Urothelium cell line (cell line): ENCODE measurements around the gene AGBL3.

ENCODE experiments used
- DNase-seq: peaks from one replicate; pipeline ENCODE4 v3.0.0; 2011; ENCODE audit warnings: low spot score, mixed read lengths
- FAIRE-seq: peaks from 2 replicates; lab custom pipeline; 2011; peaks lifted over from hg19 to GRCh38; lab: Jason Lieb, UNC

The AGBL3 gene

DNA sequence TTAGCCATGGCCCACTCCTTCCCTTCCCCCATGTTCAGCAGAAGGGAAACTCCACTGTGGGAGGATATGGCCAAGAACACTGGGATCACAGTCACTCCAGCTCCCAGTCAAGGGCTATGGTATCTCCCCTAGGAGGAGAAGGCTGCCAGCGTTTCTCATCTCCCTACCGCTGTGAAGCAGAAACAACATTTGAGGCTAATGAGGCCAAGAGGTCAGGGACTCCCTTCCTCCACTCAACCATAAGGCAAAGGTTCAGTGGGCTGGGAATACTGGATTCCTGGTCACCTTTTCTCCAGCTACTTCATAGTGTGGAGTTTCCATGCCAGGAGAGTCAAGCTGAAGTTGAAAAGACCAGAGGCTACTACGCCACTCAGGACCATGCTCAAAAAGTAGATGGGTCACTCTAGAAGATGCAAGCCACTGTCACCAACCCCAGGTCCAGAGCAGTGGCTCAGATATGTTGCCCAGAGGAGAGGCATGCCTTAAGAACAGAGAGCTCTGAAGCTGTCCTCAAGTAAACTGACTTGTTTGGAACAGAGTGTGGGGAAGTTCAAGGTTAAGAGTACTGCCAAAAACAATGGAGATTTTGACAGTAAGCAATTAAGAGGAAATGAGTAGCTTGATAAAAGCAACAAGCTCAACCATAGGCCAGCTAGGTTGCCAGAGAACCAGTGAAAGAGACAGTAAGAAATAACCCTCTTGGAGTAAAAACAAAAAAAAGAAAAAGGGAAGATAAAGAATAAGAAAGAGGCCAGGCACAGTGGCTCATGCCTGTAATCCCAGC, 157.8 kb downstream of the AGBL3 start:
- no peak for DNase-seq
- FAIRE-seq = no peak

DNA sequence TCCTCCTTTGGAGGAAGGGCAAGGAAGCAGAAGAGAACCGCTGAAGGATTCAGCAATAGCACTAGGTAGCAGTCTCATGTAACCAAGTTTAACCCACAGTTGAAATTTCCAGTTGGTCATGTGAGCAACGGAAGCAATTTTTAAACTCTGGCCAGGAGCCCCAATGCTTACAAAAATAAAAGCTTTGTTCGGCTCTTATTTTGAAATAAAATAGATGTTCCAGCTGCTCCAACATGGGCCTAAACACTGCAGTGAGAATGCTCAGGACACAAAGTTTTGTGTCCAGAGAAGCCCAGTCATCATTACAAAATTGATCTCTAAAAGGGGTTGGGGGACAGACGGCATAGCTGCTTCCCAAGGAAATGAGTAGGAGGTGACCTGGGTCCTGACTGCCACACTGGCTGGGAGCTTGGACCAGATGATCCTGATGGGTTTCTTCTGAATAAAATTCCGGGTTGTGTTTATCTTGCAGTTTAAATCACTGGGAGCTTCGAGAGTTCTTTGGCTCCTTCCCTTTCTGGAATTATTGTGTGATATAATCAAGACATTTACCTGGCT, 161.1 kb downstream of the AGBL3 start:
- DNase-seq (no peak), FAIRE-seq (no peak)

DNA sequence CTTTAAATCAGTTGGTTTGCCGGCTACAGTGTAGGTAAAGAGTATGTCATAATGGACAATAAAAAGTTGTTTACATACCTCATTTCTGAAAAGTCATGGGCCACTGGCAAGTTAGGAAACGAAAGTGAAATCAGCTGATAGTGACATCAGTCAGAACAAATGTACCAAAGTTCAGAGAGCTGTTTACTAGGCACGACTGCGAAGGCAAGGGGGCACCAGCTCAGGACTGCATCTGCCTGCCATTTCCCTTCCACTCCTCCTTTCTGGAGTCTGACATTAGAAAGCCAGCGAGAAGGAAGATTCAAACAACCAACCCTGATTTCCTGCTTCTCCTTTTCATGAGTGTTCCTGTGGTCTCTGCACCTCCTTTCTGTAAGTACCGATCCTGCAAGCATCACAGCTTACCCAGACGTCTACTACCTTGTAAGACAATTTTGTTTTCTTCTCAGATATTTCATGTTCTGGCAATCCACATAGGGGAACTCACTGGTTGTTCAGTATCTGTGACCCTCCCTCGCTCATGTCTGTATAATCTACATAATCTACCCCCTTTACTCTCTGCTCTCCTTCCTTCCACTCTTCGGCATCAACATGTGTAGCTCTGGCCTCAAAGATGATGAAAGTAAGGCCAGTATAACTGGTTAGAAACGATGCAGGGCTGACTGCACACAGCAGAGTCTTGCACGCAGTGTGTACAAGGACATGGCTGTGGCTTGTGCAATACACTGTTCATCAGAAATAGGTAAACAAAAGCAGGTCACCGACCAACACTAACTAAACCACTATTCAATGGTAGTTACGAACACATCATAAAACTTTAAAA, 161.8 kb downstream of the AGBL3 start, which contains the start of gene TMEM140:
Gene TMEM140, plus strand, starts transcription at position 174 of the 823 bp plus-strand sequence. CDS start 16,370 bp downstream, outside the sequence.
- no peak for DNase-seq
- FAIRE-seq = no peak

DNA sequence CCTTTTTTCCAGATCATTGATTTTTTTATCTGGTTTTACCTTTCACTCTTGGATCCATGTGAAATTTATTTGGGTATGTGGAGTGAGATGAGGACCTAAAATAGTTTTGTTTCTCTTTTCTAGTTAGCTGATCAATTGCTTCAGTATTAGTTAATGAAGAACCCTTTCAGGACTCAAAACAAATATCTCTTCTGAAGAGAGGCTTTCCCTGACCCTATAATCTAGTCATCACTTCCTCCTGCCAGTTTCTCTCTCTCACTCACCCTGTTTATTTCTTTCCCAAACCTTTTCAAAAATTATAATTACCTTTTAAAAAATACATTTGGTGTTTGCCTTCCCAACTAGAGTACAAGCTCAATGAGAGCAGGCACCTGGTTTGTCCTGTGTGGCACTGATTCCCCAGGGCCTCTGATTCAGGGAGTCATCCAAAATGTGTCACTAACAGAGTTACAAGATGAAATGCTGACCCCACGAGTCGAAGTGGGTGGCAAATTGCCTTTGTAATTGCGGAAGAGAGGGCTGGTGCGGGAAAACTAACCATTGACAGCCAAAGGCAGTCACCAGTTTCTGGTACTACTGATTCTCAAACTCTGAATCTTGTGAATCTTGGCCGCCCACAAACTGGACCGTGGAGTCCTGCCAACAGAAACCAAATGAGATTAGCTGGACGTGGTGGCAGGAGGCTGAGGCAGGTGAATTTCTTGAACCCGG, 163.9 kb downstream of the AGBL3 start:
- DNase-seq (no peak), FAIRE-seq (no peak)

DNA sequence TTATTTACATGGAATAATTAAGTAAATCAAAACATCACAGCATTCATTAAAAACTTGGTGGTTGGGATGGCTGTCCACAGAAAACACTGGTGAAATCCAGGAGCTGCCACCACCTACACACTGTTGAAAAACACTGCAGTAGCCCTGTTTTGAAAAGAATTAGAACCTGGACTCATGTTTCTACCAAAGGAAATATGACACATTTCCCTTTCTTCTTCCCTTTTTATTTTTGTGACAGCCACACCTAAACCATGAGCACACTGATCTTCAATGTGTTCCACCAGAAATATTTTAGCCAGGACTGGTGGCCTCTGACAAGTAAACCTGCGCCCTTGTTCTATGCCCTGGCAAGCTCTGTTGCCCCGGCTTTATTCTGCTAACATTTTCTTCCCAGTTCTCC, 164.8 kb downstream of the AGBL3 start:
- FAIRE-seq (no peak), DNase-seq (no peak)

DNA sequence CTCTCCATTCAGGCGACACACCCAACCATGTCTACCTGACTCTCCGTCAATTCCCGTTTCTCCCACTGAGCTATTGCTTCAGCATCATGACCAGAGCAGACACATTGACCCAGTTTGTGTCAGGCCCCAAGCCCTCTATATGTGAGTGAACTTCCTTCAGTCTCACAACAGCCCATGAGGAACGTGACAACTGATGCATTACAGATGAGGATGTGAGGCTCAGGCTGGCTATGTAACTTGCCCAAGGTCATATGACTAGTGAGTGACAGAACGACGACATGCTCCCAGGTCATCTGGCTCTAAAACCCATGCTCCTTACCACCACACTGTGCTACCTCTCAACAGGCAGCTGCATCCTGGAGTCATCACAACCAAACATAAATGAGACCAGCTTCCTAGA, 165.2 kb downstream of the AGBL3 start:
- FAIRE-seq = no peak
- no peak for DNase-seq

DNA sequence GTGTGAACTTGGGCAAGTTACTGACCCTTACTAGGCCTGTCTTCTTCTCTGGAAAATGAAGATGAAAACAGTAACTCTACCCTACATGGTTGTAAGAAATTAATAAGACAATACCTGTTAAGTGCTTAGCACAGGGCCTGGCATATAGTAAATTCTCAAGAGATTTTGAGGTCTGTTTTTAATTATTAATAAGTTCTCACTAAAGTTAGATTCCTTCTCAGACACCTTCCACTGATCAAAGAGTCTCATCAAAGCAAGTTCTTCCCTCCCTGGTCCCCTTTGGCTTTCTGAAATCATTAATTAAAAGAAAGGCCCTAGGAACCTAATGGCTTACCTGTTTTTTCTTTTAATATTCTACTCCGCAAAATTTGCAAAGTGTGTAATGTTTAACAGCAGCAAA, 166.1 kb downstream of the AGBL3 start:
- DNase-seq = no peak

DNA sequence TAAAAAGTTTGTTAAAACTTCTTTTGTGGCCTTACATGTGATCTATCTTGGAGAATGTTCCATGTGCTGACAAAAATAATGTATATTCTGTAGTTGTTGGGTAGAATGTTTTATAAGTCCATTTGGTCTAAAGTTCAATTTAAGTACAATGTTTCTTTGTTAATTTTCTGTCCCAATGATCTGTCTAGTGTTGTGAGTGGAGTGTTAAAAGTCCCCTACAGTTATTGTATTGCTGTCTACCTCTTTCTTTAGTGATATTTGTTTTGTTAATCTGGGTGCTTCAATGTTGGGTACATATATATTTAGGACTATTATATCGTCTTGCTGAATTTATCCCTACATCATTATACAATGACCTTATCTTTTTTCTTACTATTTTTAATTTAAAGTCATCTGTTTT, 168.4 kb downstream of the AGBL3 start:
- FAIRE-seq (no peak), DNase-seq (no peak)

More for the DNA sequence above, 166.1 kb downstream of the AGBL3 start:
- FAIRE-seq = no peak

DNA sequence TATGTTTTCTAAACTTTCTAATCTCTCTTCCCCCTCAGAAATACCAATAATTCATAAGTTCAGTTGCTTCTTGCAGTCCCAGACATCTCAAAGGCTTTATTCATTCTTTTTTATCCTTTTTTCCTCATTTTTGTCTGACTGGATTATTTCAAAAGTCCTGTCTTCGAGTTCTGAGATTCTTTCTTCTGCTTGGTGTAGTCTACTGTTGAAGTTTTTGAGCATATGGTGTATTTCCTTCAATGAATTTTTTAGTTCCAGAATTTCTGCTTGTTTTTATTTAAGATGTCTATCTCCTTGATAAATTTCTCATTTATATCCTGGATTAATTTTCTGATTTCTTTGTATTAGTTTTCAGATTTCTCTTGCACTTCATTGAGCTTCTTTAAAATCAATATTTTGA, 170.0 kb downstream of the AGBL3 start:
- no peak for FAIRE-seq
- DNase-seq = no peak

DNA sequence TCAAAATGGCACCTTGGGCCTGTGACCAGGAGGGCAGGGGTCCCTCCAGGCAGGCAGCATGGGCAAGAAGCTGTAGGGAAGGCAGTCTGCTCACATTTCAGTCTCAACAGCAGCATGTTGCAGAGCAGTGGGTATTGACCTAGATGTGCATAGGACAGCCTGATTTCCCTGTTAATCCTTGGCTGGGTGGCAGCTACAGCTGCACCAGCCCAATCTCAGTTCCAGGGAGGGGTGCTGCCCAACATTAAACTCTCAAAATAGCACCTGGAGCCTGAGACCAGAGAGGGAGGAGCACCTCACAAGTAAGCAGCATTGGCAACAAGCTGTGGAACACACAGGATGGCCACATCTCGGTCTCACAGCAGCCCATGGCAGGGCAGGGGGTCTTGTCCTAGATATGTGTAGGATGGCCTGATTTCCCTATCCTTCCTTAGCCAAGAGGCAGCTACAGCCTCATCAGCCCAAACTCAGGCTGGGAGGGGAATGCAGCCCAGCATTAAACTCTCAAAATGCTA, 171.9 kb downstream of the AGBL3 start:
- DNase-seq (no peak), FAIRE-seq (no peak)

DNA sequence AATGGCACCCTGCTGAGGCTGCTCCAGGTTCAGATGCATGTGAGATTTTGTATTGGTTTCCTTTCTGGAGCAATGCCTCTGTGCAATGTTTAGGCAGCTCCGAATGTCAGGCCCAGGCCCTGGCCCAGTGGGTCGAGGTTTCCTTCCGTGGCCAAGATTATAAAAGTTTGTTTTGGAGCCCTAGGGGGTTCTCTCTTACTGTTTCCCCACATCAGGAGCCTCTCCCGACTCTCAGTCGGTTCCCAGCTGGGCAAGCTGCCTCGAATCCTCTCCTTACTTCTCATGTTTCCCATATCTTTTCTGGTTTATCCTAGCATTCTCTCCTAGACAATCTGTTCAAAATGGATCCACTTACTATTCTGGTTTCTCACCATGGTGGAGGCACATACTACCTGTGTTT, 172.6 kb downstream of the AGBL3 start:
- no peak for FAIRE-seq
- DNase-seq = no peak

DNA sequence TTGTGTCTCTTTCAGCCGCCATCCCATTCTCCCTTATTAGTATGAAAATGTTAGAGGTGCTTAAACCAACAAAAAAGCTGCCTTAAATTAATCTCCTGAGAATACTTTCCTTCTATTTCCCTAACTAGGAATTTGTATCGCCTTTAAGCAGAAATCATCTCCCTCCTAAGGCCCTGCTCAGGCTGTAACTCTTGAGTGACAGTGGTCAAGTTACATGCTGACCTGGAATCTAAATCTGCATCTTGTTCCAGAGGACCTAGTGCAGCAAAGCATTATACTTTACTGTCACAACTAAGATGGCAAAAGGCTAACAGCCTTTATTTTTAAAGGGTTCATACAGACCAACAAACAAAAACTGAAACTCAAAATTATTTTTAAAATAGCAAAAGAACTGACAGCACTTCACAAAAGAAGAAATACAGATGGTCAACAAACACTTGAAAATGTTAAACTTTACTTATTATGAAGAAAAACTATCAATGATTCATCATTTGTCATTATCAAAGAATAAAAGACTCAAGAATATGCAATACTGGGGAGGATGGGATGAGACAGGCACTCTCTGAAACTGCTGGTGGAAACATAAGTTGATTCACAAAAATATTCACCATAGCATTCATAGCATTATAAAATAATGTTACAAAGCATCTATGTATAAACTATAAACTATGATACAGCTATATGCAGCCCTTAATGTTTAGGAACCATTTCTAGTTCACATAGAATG, 173.2 kb downstream of the AGBL3 start:
- DNase-seq (no peak), FAIRE-seq (no peak)

DNA sequence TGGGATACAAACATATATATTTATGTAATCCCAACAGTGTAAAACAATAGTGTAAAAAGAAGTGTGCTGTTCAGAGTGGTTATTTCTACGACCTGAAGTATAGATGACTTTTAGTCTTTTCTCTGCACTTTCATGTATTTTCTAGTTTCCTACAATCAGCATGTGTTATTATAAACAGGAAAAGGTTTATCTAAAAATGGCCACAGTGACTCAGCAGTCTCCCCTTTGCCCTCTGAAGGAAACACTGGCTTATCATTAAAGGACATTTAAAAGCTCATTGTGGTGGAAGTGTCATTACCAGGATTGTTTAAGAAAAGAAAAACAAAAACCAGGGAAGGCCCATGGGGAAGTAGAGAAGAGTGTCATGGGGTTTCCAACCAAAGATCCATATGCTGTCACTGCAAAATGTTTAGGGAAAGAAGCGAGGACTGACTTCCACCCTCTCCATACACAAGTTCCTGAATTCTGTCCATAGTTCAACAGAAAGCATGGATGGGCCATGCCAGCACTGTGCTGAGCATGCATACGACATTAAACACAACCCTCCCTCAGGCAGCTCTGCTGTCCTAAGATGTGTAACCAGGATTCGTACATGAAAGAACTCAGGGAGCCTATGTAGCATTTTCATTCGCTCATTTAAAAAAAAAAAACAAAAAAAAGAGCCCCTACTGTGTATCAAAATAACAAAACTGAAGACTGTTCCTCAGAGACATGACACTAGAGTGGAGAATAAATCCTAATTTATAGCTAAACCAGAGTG, 174.0 kb downstream of the AGBL3 start:
- DNase-seq = no peak
- no peak for FAIRE-seq

DNA sequence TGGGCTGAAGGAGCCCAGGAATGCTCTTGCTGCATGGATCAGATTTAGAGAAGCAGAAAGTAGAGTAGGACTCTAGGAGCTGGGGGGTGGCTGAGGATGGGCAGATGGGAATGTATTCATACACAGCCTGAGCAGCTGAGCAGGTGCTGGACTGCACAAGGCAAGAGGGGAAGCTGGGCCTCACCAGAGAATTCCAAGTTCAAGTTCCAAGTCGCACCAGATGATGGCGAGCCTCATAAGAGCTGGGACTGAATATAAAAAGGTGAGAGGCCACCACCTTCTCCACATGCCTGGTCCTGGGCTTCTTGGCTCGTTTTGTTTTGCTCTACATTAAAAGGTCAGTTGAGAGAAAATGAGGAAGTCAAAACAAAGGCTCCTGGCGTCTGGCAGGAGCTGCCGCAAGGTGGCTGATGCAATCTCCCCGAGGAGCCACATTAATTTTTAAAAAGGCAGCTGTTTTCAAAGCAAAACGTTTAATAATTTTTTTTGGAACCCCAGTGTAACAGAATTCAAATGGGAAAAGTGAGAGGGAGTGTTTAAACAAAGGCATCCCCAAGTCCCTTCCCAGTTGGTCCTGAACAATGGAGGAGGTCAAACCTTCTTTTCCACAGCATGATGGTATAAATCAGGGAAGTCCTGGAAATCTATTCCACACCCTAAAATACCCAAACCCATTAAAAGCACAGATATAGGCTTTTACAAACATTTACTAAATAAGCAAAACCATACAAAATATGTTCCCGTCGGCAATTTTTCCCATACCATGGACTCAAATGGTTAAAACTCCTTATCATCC, 174.7 kb downstream of the AGBL3 start:
- no peak for FAIRE-seq
- no peak for DNase-seq

DNA sequence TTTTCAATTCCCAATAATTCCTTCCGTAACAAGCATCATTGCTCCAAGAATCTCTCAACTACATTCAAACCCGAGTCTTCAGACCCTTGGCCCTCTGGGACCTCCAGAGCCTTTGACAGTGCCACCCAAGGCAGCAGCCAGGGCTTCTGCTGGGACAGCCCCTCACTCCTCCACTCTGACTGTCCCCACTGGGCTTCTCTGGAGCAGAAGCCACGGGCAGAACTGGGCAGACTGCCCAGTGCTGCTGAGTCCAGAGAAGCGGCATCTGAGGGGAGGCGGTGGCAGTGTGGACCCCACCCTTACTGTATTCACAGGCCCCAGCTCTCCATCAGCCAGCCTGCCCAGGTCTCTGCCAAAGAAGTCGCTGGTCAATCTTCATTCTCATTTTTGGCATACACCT, 175.4 kb downstream of the AGBL3 start:
- DNase-seq (no peak), FAIRE-seq (no peak)

DNA sequence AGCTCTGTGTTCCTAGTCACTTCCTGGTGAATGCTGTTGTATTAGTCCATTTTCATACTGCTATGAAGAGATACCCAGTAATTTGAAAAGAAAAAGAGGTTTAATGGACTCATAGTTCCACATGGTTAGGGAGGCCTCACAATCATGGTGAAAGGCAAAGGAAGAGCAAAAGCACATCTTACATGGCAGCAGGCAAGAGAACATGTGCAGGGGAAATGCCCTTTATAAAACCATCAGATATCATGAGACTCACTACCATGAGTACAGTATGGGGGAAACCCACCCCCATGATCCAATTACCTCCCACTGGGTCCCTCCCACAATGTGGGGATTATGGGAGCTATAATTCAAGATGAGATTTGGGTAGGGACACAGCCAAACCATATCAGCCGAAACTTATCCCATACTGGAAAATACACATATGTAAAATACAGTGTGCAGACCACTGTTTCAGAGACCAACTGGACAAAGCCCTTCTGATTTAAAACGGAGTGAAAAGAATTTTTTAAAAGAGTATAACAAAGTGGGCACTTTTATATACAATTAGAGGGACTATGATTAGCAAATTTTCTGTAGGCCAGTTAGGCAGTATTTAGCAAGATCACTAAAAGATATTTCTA, 176.2 kb downstream of the AGBL3 start:
- no peak for DNase-seq
- FAIRE-seq = no peak

DNA sequence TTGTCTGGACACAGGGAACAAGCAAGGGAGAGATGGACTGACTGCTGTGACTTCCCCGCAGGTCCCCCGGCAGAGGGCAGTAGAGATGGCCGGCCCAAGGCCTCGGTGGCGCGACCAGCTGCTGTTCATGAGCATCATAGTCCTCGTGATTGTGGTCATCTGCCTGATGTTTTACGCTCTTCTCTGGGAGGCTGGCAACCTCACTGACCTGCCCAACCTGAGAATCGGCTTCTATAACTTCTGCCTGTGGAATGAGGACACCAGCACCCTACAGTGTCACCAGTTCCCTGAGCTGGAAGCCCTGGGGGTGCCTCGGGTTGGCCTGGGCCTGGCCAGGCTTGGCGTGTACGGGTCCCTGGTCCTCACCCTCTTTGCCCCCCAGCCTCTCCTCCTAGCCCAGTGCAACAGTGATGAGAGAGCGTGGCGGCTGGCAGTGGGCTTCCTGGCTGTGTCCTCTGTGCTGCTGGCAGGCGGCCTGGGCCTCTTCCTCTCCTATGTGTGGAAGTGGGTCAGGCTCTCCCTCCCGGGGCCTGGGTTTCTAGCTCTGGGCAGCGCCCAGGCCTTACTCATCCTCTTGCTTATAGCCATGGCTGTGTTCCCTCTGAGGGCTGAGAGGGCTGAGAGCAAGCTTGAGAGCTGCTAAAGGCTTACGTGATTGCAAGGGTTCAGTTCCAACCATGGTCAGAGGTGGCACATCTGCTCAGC, 178.2 kb downstream of the AGBL3 start:
- DNase-seq (no peak), FAIRE-seq (no peak)

DNA sequence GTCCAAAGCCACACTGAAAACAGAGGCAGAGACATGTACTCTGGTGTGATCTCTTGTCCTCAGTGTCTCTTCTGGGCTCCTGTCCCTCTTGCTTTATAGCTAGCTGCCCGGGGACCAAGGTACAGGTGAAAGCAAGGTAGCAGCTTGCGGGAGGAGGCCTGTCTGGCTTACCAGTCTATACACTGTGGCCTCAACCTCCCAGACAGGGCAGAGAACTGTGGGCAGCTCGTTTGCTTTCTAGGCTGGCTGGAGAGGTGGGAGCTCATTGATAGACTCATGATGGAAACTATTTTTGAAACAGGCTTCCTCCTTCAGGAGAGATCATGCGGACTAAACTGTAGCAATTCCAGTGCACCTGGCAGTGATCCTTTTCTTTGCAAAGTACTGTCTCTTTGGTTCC, 179.6 kb downstream of the AGBL3 start:
- FAIRE-seq (no peak), DNase-seq (no peak)
